Glomerular endothelial cell (primary cell): ENCODE data around the gene LRRC18. TPM values are rescaled to one million over a fixed set of nuclear protein-coding genes. Genes with fewer than 3 reads are reported as not detected.

Source experiments
- DNase-seq: peaks from one replicate; pipeline ENCODE4 v3.0.0-alpha.2; 2011; ENCODE audit warnings: low read depth, low spot score; ENCODE audit errors: extremely low read depth
- total RNA-seq: library from RNA; depleted of rRNA; stranded (reverse); fragments of >200 nt; gene quantifications from 2 replicates; pipeline ENCODE4 v1.2.3, GENCODE V29; 2015

Gene LRRC18
- total RNA-seq, 1 donor from 2014 or later: not detected

DNA sequence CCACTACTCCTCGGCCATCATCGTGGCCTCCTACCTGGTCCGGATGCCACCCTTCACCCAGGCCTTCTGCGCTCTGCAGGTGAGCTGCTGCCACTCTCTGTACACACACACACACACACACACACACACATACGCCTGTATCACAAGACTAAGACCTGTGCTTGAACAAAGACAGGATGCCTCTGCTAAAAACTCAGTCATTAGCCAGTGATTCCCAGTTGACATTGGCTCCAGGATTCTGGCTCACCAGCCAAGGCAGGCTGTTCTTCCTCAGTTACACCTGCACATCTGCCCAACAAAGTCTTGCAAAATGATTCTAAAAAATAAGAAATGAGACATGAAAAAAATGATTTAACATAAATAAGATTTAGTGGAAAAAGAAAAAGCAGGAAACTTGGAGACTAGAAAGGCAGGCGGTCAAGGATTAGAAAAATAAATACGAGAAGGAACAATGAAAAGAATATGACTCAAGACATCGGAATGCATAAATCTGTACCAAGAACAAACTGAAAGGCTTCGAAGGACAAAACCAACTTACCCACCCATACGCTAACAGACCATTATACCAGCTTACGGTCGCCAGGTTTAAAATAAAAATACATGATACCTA, 7.4 kb upstream of the LRRC18 start:
- peak; percentile 68 for DNase-seq

DNA sequence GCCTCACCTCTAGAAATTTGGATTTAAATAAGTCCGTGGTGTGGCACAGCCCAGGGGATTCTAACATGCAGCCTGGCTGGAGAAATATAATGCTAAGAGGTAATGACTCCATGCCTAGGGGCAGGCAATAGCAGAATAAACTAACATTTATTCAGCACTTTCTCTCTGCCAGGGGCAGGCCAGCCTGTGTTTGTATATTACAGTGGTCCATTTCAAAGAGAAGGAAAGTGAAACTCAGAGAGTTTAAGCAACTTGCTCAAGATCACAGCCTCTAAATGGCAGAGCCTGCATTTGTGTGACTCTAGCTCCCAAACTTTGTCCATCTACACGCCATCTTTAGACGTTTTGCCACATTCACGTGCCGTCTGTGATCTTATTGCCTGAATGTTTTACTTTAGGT, 6.7 kb upstream of the LRRC18 start:
- DNase-seq: no peak

DNA sequence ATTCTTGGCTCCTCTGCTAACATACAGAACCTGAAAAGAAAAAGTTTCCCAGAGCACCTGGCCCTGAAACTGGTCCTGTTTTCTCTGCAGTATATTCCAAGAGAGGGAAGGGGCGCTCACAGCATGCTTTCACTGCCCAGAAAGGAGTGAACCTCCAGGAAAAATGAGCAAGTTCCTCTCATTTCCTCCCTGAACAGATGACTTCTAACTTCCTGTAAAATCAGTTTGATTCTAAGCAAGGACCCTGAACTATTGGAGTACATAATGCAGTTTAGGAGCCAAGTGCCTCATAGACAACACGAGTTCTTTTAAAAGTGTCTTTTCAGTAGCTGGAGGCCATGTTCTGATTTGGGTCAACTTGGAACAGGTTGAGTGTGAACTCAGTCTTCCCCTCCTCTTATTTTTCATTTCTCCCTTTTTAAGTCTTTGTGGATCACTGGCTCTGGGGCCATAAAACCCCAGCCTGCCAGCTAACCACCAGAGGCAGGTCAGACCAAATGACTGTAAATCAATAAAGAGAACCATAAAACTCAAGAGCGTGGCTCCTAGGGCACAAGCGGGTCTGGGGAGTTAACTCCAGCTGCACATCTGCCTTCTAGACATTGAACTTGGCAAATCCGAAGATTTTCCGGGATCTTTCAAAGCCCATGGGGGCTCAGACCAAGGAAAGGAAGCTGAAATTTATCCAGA, 5.9 kb upstream of the LRRC18 start:
- no peak for DNase-seq

DNA sequence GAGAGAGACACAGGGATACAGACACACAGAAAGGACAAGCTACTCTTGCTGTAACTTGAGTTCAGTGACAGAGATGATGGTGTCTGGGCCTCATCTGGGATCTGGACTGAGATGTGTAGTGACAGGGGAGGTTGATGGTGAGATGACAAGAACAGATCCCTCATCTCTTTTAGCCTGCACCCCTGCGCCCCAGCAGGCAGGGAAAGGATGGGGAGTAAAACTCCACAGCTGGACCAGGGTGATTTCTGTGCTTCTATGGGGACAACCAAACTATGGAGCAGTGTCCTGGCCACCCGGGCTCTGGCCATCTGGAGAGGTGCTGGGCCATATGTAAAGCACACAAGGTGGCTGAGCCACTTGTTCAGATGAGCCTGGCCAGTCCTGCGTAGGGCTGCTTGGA, 4.5 kb upstream of the LRRC18 start:
- DNase-seq: no peak

DNA sequence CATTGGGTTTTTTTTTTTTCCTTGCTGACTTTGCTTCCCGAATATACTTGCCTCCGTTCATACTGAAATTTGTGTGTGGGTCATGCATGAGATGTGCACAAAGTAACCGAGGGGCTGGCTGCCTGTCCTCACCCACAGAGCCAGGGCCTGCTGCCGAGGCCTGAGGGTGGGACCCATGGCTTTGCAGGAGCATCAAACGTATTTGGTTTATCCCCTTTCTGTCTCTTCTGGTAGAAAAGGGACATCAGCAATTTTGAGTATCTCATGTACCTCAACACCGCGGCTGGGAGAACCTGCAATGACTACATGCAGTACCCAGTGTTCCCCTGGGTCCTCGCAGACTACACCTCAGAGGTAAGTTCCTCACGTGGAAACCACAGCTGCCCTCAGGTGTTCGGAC, 3.5 kb upstream of the LRRC18 start:
- DNase-seq: no peak

DNA sequence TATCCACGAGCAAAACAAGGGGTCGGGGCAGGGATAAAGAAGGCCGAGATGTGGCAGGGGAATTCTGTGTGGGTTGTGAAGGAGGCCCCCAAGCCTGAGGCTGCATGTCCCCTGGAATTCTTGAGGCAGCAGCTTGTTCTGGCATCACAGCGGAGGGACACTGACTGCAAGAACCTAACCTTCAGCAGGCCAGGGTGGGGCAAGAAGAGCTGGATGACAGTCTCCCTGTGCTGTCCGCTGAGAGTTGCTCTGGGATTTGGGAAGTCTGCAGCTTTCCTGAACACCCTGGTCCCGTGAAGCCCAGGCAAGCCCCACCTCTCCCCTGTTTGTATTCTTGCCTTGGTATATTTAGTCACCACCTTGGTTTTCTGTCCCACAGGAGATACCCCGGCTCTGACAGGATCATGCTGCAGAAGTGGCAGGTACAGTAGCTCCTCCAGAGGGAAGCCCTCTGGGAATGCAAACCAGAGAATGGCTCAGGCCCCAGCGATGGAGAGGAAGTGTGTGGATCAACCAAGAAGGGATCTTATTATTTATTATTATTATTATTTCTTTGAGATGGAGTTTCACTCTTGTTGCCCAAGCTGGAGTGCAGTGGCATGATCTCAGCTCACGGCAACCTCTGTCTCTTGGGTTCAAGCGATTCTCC, 1.9 kb upstream of the LRRC18 start:
- DNase-seq: no peak

DNA sequence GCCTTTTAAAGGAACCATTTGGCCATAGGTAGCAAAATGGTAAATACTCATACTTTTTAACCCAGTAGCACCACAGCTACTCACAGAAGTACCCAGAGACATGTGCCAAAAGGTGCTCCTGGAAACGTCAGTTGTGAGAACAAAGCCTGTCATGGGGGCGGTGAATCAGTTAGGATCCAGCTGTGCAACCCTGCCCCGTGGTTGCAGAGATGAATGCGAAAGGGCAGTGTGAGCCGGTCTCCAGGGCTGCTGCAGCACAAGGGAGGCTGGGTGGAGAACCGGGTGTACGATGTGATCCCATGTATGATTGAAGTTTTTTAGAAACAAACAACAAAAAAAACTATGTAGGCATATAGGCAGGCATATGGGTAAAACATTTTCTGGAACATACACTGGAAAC, 1.3 kb upstream of the LRRC18 start:
- DNase-seq: no peak

DNA sequence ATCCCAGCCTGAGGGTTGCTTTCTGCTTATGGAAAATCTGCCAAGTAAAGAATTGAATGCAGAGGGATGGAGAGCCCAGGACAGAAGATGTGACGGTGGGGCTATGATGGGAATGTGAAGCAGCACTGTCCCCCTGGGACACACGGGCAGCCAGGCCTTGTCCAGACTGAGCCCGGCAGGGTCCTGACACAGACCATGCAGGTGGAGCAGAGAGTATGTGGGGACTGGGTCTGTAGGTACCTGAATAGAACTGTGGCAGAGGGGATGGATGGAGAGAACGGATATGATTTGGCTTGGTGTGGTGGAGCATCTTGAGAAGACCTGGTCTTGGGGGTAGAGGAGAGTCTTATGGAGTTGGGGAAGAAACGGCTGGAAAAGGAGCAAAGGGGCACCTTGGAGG, 732 bp upstream of the LRRC18 start:
- no peak for DNase-seq

DNA sequence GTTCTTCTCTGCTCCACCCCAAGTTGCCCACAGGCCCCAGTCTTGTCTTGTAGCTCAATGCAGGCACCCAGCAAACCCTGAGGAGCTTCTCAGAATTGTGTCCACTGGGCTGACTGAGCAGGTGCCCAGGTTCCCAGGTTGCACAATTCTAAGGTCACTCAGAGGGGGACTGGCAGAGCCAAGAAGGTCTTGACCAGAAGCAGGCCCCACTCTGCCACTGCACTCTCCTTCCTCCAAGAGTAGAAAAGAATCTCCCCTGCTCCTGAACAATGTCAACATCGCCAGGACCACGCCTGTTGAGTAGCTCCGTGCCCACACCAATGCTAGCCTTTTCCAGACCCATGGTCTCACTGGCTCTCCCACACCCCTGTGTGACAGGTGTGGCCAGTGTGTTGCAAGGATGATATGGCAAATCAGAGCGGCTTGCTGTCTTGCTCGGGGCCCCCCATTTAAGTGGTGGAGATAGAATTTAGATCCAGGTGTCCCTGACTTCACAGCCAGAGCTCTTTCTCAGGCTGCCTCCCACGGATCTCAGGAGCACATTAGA, 577 bp downstream of the LRRC18 start:
- DNase-seq: no peak

DNA sequence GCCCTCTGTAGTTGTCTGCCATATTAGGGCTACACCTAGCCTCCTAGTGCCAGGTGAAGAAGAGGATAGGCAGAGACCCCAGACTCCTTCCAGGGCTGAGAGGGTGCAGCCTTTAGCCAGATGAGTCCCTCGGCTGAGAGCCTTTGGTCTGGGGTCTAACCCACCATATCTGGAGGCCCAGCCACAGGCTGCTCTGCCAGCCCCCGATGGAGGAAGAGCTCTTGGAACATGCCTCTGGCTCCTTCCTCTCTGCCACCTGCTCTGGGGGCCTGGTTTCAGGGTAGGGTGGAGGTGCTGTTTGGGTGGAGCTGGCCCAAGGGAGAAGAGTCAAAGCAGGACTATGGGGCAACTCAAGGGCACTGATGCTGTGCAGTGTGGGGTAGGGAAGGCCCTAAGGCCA, 1.4 kb downstream of the LRRC18 start:
- no peak for DNase-seq

DNA sequence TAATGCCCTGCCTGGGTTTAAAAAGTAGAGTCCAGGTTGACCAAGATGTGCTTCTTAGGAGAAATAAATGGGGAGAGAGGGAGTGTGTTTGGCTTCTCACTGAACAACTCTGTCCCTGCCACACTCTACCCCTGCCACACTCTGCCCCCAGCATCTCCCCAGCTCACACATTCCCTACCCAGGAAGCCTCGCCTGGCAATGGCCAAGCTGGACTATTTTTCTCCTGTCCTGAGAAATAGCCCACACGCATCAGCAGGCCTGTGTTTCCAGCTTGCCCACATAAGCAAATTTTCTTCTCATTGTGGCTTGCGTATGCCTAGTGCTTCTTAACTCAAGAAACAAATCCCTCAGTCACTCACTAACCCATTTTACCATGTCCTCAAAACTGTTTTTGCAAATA, 1.8 kb downstream of the LRRC18 start:
- no peak for DNase-seq

DNA sequence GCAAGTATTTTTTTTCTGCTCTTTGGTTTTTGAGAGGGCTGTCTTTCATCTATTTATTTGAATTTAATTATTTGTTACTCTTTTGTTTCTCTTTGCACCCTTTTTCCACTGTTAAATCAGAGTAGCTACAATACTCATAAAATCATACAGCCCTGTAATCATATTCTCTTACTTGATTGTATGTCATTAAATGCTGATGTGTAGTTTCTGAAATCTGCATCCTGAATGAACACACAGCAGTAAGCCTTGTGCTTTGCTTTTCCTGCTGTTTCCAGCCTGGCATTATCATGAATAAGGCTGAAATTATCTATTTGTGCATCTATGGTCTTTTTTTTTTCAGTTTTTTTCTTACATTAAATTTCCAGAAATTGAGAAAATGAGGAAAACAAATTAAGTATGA, 4.1 kb downstream of the LRRC18 start:
- DNase-seq: no peak

DNA sequence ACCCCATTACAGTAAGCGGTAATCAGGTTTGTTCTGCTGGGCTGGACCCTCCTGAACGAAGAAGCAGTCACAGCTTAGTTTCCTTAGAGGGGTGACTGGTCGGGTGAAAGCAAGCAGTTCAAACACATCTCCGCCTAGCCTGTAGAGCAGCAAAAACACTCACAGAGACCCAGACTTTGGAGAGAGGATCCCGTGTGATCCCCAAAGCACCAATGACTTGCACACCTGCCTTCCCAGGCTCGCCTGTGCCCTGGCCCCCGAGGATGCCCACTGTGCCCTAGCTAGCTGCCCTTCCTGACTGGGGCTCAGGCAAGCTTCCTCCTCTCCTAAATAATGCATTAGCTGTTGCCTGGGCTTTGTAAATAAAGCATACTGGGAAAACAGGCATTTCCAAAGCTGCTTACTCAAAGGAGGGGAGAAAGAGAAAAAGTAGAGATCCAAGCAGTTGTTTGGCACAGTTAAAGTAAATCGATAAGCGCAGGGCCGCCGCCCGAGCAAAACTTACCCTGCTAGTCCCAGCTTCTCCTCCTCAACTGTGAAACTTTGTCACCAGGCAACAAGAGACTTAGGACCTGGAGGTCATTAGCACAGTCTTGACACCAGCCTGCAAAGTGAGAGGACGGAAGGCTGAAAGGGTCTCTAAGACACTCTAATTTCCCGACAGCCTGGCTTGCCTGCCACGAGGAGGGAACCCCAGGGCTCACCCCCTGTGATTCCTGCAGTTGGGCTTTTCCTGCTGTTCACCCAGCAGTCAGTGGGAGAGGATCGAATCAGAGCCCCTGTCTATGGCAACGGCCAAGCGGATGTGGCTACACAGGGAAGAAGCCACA, 4.8 kb downstream of the LRRC18 start:
- DNase-seq: no peak

DNA sequence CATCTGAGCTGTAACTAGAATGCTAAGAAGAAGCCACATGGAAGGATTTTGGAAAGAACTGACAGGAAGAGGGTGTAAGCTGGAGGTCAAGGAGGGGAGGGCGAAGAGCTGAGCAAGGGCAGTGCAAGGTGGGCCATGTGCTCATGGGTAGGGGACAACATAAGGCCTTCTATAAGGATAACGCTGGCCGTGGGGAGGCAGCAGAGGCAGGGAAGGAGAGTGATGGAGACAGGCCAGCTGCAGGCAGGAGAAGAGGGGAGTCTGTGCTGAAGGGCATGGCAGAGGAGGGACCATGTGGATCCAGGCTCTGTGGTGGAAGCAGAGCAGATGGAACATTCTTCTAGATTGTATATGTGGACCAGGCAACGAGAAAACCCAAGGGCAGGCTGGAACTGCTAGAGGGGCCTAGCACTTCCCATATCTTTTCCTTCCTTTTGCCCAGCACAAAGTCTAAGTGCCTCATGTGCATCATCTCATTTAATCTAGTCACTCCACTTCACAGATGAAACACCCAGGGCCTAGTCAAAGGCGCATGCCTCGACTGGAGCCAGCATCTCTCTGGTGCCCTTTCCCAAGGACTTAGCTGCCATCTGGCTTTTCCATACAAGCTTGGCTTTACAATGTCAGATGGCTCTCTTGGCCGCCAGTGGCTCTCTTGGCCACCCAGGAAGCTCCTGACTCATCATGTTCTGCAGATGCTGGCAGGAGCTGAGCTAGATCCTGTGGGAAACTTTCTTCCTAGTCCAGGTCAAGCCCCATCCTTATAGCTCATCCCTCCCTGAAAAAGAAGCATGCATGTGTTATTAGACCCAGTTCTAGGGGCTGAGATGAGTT, 6.6 kb downstream of the LRRC18 start:
- no peak for DNase-seq

DNA sequence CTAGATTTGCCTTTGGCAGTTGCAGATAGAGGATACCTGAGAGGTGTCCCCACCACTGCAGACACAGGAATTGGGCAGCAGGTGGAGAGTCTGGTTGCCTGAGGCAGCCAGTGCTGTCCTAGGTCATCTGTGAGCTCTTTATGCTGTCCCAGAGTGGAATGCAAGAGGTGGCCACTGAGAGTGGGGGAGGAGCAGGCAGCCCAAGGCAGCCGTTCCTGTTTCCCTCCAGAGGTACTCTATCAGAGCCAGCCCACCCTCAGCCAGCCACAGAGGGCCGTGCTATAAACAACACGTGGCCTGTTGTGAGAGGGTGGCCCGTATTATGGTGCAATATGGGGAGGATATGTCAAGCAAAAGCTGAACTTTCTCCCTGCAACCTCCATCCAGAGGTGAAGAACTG, 8.5 kb downstream of the LRRC18 start:
- no peak for DNase-seq

DNA sequence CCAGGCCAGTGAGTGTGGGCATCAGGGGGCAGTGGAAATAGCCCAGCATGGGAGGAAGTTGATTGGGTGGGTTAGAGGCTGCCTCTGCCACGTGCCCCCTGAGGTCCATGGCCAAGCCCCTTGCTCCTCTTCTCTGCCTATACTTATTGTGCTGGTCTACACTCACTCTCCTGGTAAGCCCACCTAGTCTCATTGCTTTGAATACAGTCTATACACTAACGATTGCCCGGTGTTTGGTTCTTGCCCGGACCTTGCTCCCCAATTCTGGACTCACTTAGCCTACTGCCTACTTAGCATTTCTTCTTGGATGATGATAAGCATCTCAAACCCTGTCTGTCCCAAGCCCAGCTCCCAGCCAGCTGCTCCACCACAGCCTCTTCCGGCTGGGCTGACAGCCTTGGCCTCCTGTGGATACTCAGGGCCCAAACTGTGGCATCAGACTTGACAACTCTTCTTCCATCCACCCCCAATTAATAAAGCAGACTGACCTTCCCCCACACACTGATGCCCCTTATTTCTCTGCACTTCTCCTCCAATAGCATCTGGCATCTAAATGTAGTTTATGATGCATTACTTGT, 10.1 kb downstream of the LRRC18 start:
- no peak for DNase-seq

DNA sequence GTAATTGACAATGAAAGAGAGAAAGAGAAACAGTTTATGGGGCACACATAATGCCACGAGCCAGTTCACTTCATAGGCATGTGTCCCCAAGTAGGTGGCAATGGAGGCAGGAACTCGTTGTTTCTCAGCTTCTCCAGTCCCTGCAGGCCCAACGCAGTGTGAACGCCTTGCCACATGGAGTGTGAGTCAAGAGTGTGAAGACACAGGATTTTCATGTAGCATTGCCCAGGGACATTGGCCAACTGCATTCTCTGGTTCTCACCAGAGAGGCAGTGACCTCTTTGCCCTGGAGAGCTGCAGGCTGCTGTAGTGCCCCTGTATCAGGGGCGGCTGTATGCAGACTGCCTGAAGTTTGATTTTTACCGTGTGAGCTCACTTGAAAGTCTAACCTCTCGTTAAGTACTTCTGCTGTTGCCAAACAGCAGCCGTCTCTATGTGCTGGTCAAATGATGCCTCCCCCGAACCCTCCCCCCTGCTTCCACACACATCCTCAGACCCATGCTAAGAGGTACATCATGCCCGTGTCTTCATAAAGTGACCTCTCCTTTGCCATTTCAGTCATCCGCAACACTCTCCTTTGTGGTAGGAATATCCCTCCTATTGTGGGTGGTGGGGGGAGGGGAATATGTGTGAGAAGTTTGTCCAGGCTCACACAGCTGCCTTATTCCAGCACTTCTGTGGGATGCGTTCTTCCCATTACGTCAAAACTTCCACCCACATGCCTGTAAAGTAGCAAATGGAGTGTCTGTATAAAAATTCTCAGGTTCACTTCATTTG, 12.7 kb downstream of the LRRC18 start:
- DNase-seq: no peak

DNA sequence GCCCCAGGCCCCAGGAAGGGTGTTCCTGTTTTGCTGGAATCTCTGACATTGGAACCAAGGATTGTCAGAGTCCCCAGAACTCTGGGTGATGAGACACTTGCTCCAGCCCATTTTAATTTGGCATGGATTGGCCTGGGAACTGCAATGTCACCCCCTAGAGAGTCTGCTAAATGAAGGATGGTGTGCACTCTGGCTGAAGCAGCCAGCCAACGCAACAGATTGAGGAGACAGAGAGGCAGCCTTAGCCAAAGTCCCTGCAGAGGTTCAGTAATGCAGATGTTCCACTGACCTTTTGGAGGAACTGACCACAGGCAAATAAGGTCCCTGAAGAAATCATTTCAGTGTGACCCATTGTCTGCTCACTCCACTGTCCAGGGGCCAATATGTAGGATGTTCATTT, 13.4 kb downstream of the LRRC18 start:
- DNase-seq: no peak

DNA sequence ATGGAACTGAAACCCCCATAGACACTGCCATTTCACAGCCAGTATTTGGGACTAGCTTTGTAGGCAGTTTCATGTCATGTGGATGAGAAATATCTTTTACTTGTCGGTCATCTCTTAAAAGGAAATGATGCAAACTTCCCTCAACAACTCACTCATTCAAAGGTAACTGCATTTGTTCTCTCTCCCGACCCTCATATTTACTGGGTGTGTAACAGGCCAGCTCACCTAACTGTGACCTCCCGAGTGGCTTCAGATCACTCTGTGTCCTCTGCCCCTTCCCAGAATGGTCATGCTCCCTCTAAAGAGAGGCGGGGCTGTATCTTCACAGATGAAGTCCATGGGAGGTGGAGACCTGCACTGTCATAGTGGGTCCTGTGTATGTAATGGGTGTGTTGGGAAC, 14.7 kb downstream of the LRRC18 start:
- DNase-seq: no peak
